HepG2 (cell line): ENCODE measurements around the gene APPBP2. TPM values are rescaled to one million over a fixed set of nuclear protein-coding genes. Genes with fewer than 3 reads are reported as not detected.
A peak's percentile ranks its signal among the peaks of the same experiment; 100 is the strongest.

Source experiments
- ATAC-seq: fragments of 200-7000 bp; cut with Tn5 transposase; 3 replicates; pipeline ENCODE4 v1.9.1; 2020; ENCODE audit warnings: mild to moderate bottlenecking, moderate library complexity
- BruUV-seq: library from RNA; stranded (reverse); fragments of 400-500 nt; replicated peaks from 2 replicates; lab custom pipeline; 2021; lab: Mats Ljungman, UMichigan
- CTCF ChIA-PET: fragments of 300-600 bp; formaldehyde crosslinking; extraction: SDS; loops from one replicate; lab custom pipeline; 2021; ENCODE audit warnings: low total read pairs, inconsistent platforms, low intra/inter-chr PET ratio; lab: Yijun Ruan, JAX
- POLR2A ChIA-PET: fragments of 350-600 bp; sonication (Branson Sonifier 250); formaldehyde crosslinking; loops from one replicate; lab custom pipeline; 2020; ENCODE audit warnings: antibody characterized with exemption, inconsistent platforms; lab: Yijun Ruan, JAX
- DNase-seq: peaks from one replicate; pipeline ENCODE4 v3.0.0-alpha.2; 2015; ENCODE audit warnings: low spot score
- FAIRE-seq: peaks from 3 replicates; lab custom pipeline; 2011; peaks lifted over from hg19 to GRCh38; lab: Jason Lieb, UNC
- H2AFZ ChIP-seq: one replicate; pipeline ENCODE4 v1.6.1; 2011; ENCODE audit warnings: low read length, inconsistent platforms
- H3K27ac ChIP-seq: fragments of 300-600 bp; 3 replicates; pipeline ENCODE4 v1.8.0; 2011; ENCODE audit warnings: mixed run types, mild to moderate bottlenecking, mixed read lengths, low read length, inconsistent platforms; ENCODE audit not compliant: insufficient read depth; ENCODE audit errors: extremely low read length
- H3K27me3 ChIP-seq, 2 experiments: fragments of 200-600 bp in 1 of 2; 2 replicates in 1 of 2; 3 replicates in 1 of 2; pipeline versions ENCODE4 v1.6.0 to v1.8.0; 2011; ENCODE audit warnings: low read length in 2 of 2, mild to moderate bottlenecking in 2 of 2, moderate library complexity in 2 of 2, inconsistent platforms in 1 of 2; ENCODE audit not compliant: insufficient read depth in 2 of 2, control insufficient read depth in 1 of 2
- H3K36me3 ChIP-seq, 2 experiments: fragments of 200-600 bp in 1 of 2; replicated peaks in 1 of 2; 2 replicates in 1 of 2; 3 replicates in 1 of 2; pipeline versions ENCODE4 v1.5.1 to v1.8.0; 2011; ENCODE audit warnings: low read length in 2 of 2, inconsistent platforms in 1 of 2; ENCODE audit not compliant: insufficient read depth in 2 of 2, control insufficient read depth in 1 of 2
- H3K4me1 ChIP-seq: 2 replicates; pipeline ENCODE4 v1.5.1; 2012; ENCODE audit warnings: low read length, inconsistent platforms; ENCODE audit not compliant: insufficient read depth
- H3K4me2 ChIP-seq: 2 replicates; pipeline ENCODE4 v1.6.0; 2011; ENCODE audit warnings: low read depth, low read length, inconsistent platforms
- H3K4me3 ChIP-seq, 3 experiments: fragments of 200-600 bp in 1 of 3; sonication (generic), shearing (Covaris generic) in 1 of 3; replicated peaks in 1 of 3; 2 replicates each; pipeline ENCODE4 v1.5.1; 2011 to 2016; ENCODE audit warnings: low read length in 3 of 3, inconsistent platforms in 2 of 3, low read depth in 2 of 3, mild to moderate bottlenecking in 2 of 3, control low read depth in 1 of 3, mixed read lengths in 1 of 3; ENCODE audit not compliant: insufficient read depth in 1 of 3
- H3K79me2 ChIP-seq: one replicate; pipeline ENCODE4 v1.6.1; 2011; ENCODE audit warnings: low read length, inconsistent platforms; ENCODE audit not compliant: insufficient read depth
- H3K9ac ChIP-seq: 2 replicates; pipeline ENCODE4 v1.6.0; 2011; ENCODE audit warnings: mild to moderate bottlenecking, low read depth, low read length, inconsistent platforms; ENCODE audit not compliant: insufficient read depth
- H3K9me3 ChIP-seq: 2 replicates; pipeline ENCODE4 v1.5.1; 2012; ENCODE audit warnings: mild to moderate bottlenecking, low read length
- H4K20me1 ChIP-seq: 2 replicates; pipeline ENCODE4 v1.6.0; 2011; ENCODE audit warnings: inconsistent platforms, mild to moderate bottlenecking, low read length, moderate library complexity; ENCODE audit not compliant: insufficient read depth
- ATF7 ChIP-seq, 2 experiments: fragments of 450-650 bp in 1 of 2; sonication (generic) in 1 of 2; formaldehyde crosslinking in 1 of 2; IDR thresholded peaks; 2 replicates each; pipeline versions ENCODE4 v1.4.0 to v1.6.1; 2016 to 2020; ENCODE audit warnings: antibody characterized with exemption in 1 of 2, mild to moderate bottlenecking in 1 of 2, missing genetic modification reagents in 1 of 2
- CEBPG ChIP-seq: IDR thresholded peaks from 2 replicates; pipeline ENCODE4 v1.6.1; 2016
- CREB1 ChIP-seq, 2 experiments: fragments of 450-650 bp in 1 of 2; IDR thresholded peaks; 2 replicates each; pipeline ENCODE4 v1.6.1; 2016 to 2017; ENCODE audit warnings: control low read depth in 1 of 2, mild to moderate bottlenecking in 1 of 2, missing compliant biosample characterization in 1 of 2, missing genetic modification characterization in 1 of 2
- NFRKB ChIP-seq: fragments of 450-650 bp; IDR thresholded peaks from 2 replicates; pipeline ENCODE4 v1.6.1; 2017
- RCOR2 ChIP-seq: IDR thresholded peaks from 2 replicates; pipeline ENCODE4 v1.6.1; 2016; ENCODE audit warnings: missing biosample characterization, missing genetic modification reagents
- WIZ ChIP-seq: sonication (generic); formaldehyde crosslinking; IDR thresholded peaks from 2 replicates; pipeline ENCODE4 v1.5.1; 2020; ENCODE audit warnings: mild to moderate bottlenecking, missing genetic modification reagents
- ZBTB3 ChIP-seq: sonication (generic); formaldehyde crosslinking; IDR thresholded peaks from 2 replicates; pipeline ENCODE4 v1.4.0; 2020; ENCODE audit warnings: low read depth, mild to moderate bottlenecking, moderate library complexity, missing genetic modification reagents, borderline replicate concordance
- ZMYM2 ChIP-seq: sonication (generic); formaldehyde crosslinking; IDR thresholded peaks from 2 replicates; pipeline ENCODE4 v1.8.0; 2022; ENCODE audit warnings: mild to moderate bottlenecking, missing genetic modification reagents
- ZNF282 ChIP-seq: fragments of 450-650 bp; IDR thresholded peaks from 2 replicates; pipeline ENCODE4 v1.6.1; 2018; ENCODE audit not compliant: partially characterized antibody
- ZNF75D ChIP-seq: sonication (generic); formaldehyde crosslinking; IDR thresholded peaks from 2 replicates; pipeline ENCODE4 v1.8.1; 2023; ENCODE audit warnings: missing genetic modification reagents, mild to moderate bottlenecking, borderline replicate concordance
- ZNF773 ChIP-seq: sonication (generic); formaldehyde crosslinking; IDR thresholded peaks from 2 replicates; pipeline ENCODE4 v1.4.0; 2020; ENCODE audit warnings: missing genetic modification reagents, borderline replicate concordance
- ZNF781 ChIP-seq: sonication (generic); formaldehyde crosslinking; IDR thresholded peaks from 2 replicates; pipeline ENCODE4 v1.5.1; 2020; ENCODE audit warnings: borderline replicate concordance, mild to moderate bottlenecking, missing genetic modification reagents; ENCODE audit errors: not compliant biosample characterization
- ZSCAN31 ChIP-seq: sonication (generic); formaldehyde crosslinking; IDR thresholded peaks from 2 replicates; pipeline ENCODE4 v1.5.0; 2020; ENCODE audit warnings: low read depth, mild to moderate bottlenecking, missing genetic modification reagents
- WGBS: methylation state at CpG from one replicate; pipeline ENCODE4 v1.1.6; 2017; ENCODE audit warnings: low lambda C conversion rate; 5-methylcytosine and 5-hydroxymethylcytosine counted together
- in situ Hi-C: cut with HindIII; loops from 2 replicates; pipeline ENCODE4 v1.10.0; 2017; ENCODE audit warnings: low pct_unique_long_range_greater_than_20kb; ENCODE audit not compliant: extremely low pct_ligation_motif_present
- intact Hi-C: fragments of 100-400 bp; cut with micrococcal nuclease; formaldehyde crosslinking; loops from one replicate; pipeline ENCODE4 v1.10.0; 2022; ENCODE audit not compliant: unreplicated experiment
- polyA plus RNA-seq, 8 experiments: library from polyadenylated mRNA; depleted of rRNA in 3 of 8; stranded (reverse) in 7 of 8; unstranded in 1 of 8; fragments of >200 nt; fragmentation: Illumina TruSeq in 4 of 8; extraction: Trizol in 4 of 8; gene quantifications; 2 replicates each; pipeline versions ENCODE4 v1.2.1 to v1.2.3, GENCODE V29; 2011 to 2016; ENCODE audit warnings: low read depth in 4 of 8, missing spikeins in 1 of 8, mixed read lengths in 1 of 8; ENCODE audit not compliant: insufficient read depth in 1 of 8
- total RNA-seq, 5 experiments: library from RNA; depleted of rRNA; stranded (reverse); fragments of >200 nt; fragmentation: Illumina TruSeq; extraction: Trizol; gene quantifications; 2 replicates each; pipeline ENCODE4 v1.2.3, GENCODE V29; 2016; ENCODE audit warnings: low read depth in 1 of 5
- TF ChIP-seq, protein P1 (sequence below): sonication (generic); formaldehyde crosslinking; IDR thresholded peaks from 2 replicates; pipeline ENCODE4 v1.4.0; 2020; ENCODE audit warnings: missing genetic modification reagents
- TF ChIP-seq, protein P2 (sequence below): sonication (generic); formaldehyde crosslinking; IDR thresholded peaks from 2 replicates; pipeline ENCODE4 v1.5.0; 2020; ENCODE audit warnings: missing genetic modification reagents
- TF ChIP-seq, protein P3 (sequence below): sonication (generic); formaldehyde crosslinking; IDR thresholded peaks from 2 replicates; pipeline ENCODE4 v1.9.0; 2021; ENCODE audit warnings: missing genetic modification reagents, borderline replicate concordance

Gene APPBP2
- total and polyA plus RNA-seq, 2 of the 13 experiments (the other 11 are each of a cell fraction or from before 2014, with no cell fraction given) = 17.5 to 45.8 TPM

DNA sequence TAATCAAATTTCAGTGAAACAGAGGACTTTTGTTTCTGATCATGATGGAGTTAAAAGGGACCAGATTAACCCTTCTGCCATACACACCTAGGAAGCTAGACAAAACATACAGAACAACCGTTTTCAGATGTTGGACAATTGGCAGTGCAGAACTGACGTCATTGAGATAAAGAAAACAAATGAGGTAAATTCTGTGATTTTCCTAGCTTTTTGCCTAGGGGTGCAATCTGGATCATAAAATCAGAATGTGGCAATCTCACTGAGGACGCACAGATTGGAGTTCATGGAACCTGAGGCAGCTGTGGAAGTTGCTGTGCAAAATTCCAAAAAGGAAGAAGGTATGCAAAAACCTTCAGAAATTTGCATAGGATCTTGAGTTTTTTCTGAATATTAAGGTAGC is 119.2 kb downstream of the APPBP2 start:
- no peaks in the 10 kb centered on the region for H3K79me2 ChIP-seq
- POLR2A ChIA-PET = interaction anchor here (0.8 to 1.6 kb wide), 2 partner anchors 15 to 179 kb away, joined by 3 to 13 read pairs; partner anchors contain the start of gene USP32
- in situ Hi-C loops = no loop called here
- TF ChIP-seq ZSCAN31 (CRISPR knock-in tag) (no peak), ATF7 (IDR thresholded peaks at IDR 0.05) (peak; percentile 88), ATF7 (CRISPR knock-in tag; IDR thresholded peaks at IDR 0.05) (no peak), ZBTB3 (CRISPR knock-in tag) (no peak), CREB1 (IDR thresholded peaks at IDR 0.05) (peak; percentile 83), CREB1 (CRISPR knock-in tag; IDR thresholded peaks at IDR 0.05) (no peak)
- TF ChIP-seq, protein P1, sequence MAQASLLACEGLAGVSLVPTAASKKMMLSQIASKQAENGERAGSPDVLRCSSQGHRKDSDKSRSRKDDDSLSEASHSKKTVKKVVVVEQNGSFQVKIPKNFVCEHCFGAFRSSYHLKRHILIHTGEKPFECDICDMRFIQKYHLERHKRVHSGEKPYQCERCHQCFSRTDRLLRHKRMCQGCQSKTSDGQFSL = no peak
- TF ChIP-seq, all 625 proteins: peak for 2
- Histone ChIP-seq H4K20me1 (no peaks in the 10 kb centered on the region), H3K9me3 (no peaks in the 10 kb centered on the region), H3K4me1 (peaks cover 25% of the 10 kb centered on the region), H3K27ac (no peak overlapping the region), H3K36me3 (no peaks in the 10 kb centered on the region), H2AFZ (no peak overlapping the region), H3K9ac (no peak overlapping the region), H3K27me3 (no peaks in the 10 kb centered on the region), H3K4me3 (no peak overlapping the region), H3K4me2 (no peak overlapping the region)
- ATAC-seq (no peak), FAIRE-seq (no peak), DNase-seq (no peak)
- WGBS = 45% methylated on average over 3 of the region's 3 CpGs
- intact Hi-C loops = no loop called here
- CTCF ChIA-PET = no interaction called here
- no TSS peak for BruUV-seq

DNA sequence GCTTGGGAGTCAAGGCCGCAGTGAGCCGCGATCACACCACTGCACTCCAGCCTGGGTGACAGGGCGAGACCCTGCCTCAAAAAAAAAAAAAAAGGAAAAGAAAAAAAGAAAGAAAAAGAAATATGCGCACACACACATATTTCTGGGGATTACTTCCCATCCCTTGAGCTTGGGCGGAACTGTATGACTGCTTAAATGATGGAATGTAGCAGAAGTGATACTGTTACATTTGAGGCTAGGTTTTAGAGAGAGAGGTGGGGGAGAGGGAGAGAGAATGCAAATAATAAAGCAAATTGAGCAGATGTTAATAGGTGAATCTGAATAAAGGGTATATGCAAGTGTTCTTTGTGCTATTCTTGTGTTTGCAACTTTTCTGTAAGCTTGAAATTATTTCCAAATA is 122.1 kb downstream of the APPBP2 start:
- in situ Hi-C loops (no loop called here), intact Hi-C loops (no loop called here)
- Histone ChIP-seq H3K4me3 (no peak overlapping the region), H4K20me1 (no peaks in the 10 kb centered on the region), H3K9me3 (no peaks in the 10 kb centered on the region), H3K79me2 (no peaks in the 10 kb centered on the region), H2AFZ (no peak overlapping the region), H3K4me1 (peaks cover 30% of the 10 kb centered on the region), H3K9ac (no peak overlapping the region), H3K27ac (no peak overlapping the region), H3K36me3 (no peaks in the 10 kb centered on the region), H3K4me2 (no peak overlapping the region), H3K27me3 (no peaks in the 10 kb centered on the region)
- ATAC-seq = no peak
- ChIA-PET POLR2A (interaction anchor here (5.2 kb wide), 1 partner anchor 12 kb away, joined by 30 read pairs; the partner anchor contains the start of gene USP32), CTCF (no interaction called here)
- DNase-seq = no peak
- no TSS peak for BruUV-seq
- 73% methylated on average over 6 of the region's 6 CpGs for WGBS
- FAIRE-seq = no peak
- TF ChIP-seq RCOR2 (CRISPR knock-in tag) = no peak
- TF ChIP-seq ZNF781 (CRISPR knock-in tag) = no peak
- no peak for TF ChIP-seq WIZ (CRISPR knock-in tag)
- TF ChIP-seq ZNF282 = no peak
- TF ChIP-seq CEBPG (CRISPR knock-in tag) = no peak
- TF ChIP-seq, protein P2, sequence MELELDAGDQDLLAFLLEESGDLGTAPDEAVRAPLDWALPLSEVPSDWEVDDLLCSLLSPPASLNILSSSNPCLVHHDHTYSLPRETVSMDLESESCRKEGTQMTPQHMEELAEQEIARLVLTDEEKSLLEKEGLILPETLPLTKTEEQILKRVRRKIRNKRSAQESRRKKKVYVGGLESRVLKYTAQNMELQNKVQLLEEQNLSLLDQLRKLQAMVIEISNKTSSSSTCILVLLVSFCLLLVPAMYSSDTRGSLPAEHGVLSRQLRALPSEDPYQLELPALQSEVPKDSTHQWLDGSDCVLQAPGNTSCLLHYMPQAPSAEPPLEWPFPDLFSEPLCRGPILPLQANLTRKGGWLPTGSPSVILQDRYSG (CRISPR knock-in tag) = no peak
- no peak for TF ChIP-seq ZMYM2 (CRISPR knock-in tag)
- TF ChIP-seq, protein P3, sequence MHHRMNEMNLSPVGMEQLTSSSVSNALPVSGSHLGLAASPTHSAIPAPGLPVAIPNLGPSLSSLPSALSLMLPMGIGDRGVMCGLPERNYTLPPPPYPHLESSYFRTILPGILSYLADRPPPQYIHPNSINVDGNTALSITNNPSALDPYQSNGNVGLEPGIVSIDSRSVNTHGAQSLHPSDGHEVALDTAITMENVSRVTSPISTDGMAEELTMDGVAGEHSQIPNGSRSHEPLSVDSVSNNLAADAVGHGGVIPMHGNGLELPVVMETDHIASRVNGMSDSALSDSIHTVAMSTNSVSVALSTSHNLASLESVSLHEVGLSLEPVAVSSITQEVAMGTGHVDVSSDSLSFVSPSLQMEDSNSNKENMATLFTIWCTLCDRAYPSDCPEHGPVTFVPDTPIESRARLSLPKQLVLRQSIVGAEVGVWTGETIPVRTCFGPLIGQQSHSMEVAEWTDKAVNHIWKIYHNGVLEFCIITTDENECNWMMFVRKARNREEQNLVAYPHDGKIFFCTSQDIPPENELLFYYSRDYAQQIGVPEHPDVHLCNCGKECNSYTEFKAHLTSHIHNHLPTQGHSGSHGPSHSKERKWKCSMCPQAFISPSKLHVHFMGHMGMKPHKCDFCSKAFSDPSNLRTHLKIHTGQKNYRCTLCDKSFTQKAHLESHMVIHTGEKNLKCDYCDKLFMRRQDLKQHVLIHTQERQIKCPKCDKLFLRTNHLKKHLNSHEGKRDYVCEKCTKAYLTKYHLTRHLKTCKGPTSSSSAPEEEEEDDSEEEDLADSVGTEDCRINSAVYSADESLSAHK (CRISPR knock-in tag) = no peak
- no peak for TF ChIP-seq ZNF773
- no peak for TF ChIP-seq NFRKB
- no peak for TF ChIP-seq ZNF75D (CRISPR knock-in tag)
